GM23248 (cell line): ENCODE results near the gene OR5B12.

Source experiments
- EZH2 ChIP-seq: fragments of 200-600 bp; sonication (generic); IDR thresholded peaks from 2 replicates; pipeline ENCODE4 v1.6.1; 2018; ENCODE audit warnings: antibody characterized with exemption, mild to moderate bottlenecking; ENCODE audit not compliant: insufficient read depth, poor library complexity, severe bottlenecking
- EZH2phosphoT487 ChIP-seq: fragments of 200-600 bp; sonication (generic); IDR thresholded peaks from 2 replicates; pipeline ENCODE4 v1.6.1; 2018; ENCODE audit warnings: antibody characterized with exemption, moderate library complexity, mild to moderate bottlenecking, low read depth; ENCODE audit not compliant: insufficient read depth

GRCh38 chr11:58390551-58391063 lies 51.4 kb downstream of the OR5B12 start:
- TF ChIP-seq EZH2 (no peak), EZH2phosphoT487 (no peak)
